Measurements from ENCODE around the gene SLC16A13.
"Not testable (repeated sequence)": the region's sequence is repeated elsewhere in the genome, so short reads cannot be mapped to it uniquely, and the experiment has no call there.

Gene SLC16A13

DNA sequence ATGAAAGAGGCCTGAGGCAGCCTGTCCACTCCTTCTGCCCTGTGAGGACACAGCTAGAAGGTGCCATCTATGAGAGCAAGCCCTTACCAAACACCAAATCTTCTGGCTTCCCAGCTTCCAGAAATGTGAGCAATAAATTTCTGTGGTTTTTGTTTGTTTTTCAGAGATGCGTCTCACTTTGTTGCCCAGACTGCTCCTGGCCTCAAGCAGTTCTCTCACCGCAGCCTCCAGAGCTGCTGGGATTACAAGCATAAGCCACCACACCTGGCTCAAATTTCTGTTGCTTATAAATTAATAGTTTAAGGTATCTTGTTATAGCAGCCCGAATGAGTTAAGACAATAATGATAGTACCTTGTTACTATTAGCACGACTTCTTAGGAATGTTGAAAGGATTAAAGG is 20.6 kb downstream of the SLC16A13 start:
- in situ Hi-C loops (cut with MboI; ENCODE audit: low sequenced_read_pairs) = no loop called here

DNA sequence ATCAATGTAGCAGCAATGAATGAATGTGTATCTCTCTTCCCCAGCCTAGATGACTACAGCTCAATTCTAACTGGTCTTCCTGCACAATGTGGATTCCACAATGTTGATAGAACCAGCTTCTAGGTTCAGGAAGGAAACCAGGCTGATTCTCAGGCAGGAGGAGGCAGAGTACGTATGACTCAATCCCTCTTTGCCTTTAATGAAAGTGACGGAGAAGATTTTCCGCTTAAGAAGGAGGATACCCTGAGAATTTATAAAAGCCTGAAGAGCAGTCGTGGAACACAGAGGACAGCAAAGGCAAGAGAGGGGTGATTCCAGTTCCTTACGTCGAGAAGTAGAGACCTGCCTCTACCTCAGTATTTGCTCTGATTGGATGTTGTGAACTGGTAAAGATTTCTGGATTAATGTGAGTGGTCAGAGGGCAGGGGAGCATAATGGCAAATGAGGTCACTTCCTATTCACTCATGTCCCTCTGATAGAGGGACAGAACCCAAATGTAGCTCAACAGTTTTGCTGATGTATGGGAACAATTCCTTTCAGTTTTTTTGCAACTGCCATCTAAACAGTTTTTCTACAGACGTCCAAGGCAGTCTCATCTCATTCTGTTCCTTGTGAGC is 23.1 kb downstream of the SLC16A13 start:
- in situ Hi-C loops (cut with MboI; ENCODE audit: low sequenced_read_pairs) = no loop called here

GRCh38 chr17:7060165-7060891 is 24.5 kb downstream of the SLC16A13 start:
- in situ Hi-C loops (cut with MboI; ENCODE audit: low sequenced_read_pairs) = no loop called here

- in situ Hi-C loops (cut with MboI; ENCODE audit: low sequenced_read_pairs) = no loop called here
Measured at GRCh38 chr17:7063518-7064094, 27.8 kb downstream of the SLC16A13 start.

DNA sequence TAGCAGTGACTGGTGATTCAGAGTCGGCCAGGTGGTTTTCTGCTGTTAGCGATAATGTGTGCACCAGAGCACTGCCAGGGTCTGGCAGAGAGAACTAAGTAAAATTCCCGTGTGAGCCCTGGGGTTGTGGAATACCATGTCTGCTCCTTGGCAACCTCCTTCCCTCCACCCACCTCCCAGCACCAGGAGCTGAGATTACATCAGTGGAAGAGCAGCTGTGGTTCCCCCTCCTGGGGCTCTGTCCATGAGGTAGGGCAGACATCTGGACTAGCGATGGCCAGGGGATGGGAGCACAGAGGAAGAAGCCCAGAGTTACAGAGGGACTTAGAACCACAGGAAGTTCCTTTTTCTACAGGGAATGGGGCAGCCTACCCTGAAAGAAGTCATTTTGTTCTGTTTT is 28.4 kb downstream of the SLC16A13 start:
- in situ Hi-C loops (cut with MboI; ENCODE audit: low sequenced_read_pairs) = no loop called here

- in situ Hi-C loops (cut with MboI; ENCODE audit: low sequenced_read_pairs) = no loop called here
Measured at GRCh38 chr17:7067198-7067597, 31.4 kb downstream of the SLC16A13 start.

- in situ Hi-C loops (cut with MboI; ENCODE audit: low sequenced_read_pairs) = no loop called here
Measured at GRCh38 chr17:7068268-7068667, 32.5 kb downstream of the SLC16A13 start.

DNA sequence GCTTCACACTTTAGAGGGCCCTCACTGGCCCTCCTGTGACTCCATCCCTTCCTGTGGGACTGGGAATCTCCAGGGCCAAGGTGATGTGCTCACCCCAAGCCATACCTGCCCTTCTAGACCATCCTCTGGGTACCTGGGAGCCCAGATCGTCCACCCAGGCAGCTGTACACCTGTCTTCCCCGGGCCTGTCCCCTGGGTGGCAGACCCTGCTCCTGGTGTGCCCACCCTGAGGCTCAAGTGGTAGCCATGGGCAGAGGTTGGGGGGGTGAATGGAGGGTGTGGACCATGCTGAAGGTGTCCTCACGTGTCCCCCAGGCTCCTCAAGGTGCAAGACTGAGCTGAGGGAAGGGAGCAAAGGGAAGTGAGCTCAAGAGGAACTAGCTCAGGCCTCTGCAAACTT is 34.9 kb downstream of the SLC16A13 start:
- in situ Hi-C loops (cut with MboI; ENCODE audit: low sequenced_read_pairs) = no loop called here

DNA sequence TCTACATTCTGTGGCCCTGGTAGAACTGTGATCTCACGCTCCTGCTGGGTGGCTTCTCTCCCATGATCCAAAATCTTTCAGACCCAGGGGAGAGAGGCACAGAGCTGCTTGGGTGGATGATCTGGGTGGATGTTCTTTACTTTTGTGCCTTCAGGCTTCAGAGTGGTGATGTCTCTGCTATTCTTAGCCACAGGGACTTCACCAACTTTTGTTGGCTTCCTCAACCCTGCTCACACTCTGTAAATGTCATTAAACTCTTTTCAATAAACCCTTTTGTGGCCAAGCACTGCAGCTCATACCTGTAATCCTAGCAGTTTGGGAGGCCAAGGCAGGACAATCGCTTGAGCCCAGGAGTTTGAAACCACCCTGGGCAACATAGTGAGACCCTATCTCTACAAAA is 36.6 kb downstream of the SLC16A13 start:
- in situ Hi-C loops (cut with MboI; ENCODE audit: low sequenced_read_pairs) = no loop called here

DNA sequence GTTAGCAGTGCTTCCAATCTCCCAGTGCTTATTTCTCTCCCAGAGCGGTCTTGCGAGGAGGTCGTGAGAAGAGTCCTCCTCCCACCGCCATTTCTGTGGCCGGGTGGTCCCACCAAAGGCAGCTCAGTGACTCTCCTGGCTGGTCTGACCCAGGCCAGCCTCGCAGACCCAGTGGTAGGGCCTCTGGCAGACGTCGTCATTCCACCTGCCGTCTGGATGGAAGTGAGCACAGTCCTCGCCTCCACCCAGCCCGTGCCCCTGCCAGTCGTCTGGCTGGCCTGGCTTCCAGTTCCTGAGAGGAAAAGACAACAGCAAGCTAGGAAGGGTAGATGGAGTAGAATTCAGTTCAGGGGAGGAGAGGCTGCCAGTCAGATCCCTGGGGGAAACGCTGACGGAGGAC is 39.1 kb downstream of the SLC16A13 start:
- in situ Hi-C loops (cut with MboI; ENCODE audit: low sequenced_read_pairs) = no loop called here

DNA sequence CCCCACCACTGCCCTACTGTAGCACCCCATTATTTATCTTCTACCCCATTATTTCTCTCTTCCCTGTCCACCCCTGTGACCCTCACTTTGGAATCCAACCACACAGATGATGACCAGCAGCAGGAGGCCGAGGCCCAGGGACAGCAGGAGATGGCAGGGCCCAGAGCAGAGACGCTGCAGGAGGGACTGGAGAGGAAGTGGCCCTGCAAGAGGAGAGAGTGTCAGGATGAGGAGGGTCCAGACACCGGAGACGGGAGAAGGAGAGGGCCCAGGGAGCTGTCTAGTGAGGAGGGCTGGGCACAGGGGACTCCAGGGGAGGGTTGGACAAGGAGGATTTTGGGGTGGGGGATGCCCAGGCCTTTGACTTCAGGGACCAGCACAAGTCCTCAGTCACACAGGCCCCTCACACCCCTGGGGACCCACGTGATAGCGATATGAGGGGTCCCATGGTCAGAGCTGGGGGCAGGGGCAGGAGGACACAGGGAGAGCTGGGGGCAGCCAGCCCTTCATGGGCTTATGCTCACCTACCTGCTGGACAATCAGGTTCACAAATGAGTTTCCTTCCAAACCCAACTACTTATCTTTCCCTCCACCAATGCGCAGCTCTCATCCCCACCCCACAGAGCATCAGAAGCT is 42.2 kb downstream of the SLC16A13 start:
- in situ Hi-C loops (cut with MboI; ENCODE audit: low sequenced_read_pairs) = no loop called here

- in situ Hi-C loops (cut with MboI; ENCODE audit: low sequenced_read_pairs) = no loop called here
Measured at GRCh38 chr17:7078711-7079110, 42.9 kb downstream of the SLC16A13 start.

DNA sequence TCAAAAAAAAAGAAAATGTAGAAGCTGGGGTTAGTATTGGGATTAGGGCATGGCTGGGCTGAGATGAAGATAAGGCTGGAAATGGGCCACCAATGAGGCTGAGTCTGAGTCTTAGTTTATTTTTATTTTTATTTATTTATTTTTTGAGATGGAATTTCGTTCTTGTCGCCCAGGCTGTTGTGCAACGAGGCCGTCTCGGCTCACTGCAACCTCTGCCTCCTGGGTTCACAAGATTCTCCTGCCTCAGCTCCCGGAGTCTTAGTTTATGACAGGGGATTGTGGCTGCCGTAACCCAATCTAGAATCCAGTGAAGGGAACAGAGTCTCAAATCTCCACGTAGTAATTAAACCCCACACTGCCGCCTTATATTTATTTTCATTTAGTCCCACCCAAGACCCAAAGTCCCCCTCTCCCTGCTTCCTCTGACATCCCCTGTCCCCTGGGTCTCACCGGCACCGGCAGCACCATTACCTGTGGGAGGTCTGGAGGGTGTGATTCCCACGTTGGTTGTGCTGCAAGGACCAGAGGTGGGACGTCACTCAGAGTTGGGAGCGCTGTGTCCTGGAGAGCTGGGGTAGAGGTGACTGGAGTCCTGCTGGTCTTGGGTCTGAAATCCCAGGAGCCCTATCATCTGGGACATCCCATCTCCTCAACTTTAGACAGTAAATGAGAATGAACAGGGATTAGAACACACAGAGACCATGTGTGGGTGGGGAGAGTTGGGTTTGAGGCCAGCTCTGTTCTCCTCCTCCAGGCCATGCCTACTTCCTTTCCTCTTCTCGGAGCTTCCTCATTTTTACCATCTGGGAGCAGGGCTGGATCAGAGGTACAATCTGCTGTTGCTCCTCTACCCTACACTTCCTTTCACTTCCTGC is 44.0 kb downstream of the SLC16A13 start, which contains the start of gene CLEC10A:
Gene CLEC10A (minus strand): TSS at position 671 of the 875 bp plus-strand sequence. CDS start 1,439 bp downstream, outside the sequence.
- in situ Hi-C loops (cut with MboI; ENCODE audit: low sequenced_read_pairs) = no loop called here

GRCh38 chr17:7080456-7081041 is 44.7 kb downstream of the SLC16A13 start:
- in situ Hi-C loops (cut with MboI; ENCODE audit: low sequenced_read_pairs) = no loop called here

GRCh38 chr17:7081341-7082062 is 45.7 kb downstream of the SLC16A13 start:
- in situ Hi-C loops (cut with MboI; ENCODE audit: low sequenced_read_pairs) = no loop called here

DNA sequence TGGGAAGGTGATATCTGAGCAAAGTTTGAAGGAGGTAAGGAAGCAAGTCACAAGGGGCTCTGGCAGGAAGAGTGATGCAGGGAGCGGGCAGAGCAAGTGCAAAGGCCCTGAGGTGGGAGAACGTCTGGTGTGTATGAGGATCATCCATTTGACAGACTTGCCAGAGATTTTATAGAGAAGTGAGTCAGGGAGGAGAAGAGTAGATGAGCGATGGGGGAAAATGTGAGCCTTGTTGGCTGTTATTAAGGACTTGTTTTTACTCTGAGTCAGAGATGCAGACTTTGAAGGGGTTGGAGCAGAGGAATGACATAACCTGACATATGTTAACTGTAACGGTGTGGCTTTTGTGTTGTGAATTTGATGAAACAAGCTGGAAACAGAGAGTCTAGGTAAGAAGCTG is 47.8 kb downstream of the SLC16A13 start:
- in situ Hi-C loops (cut with MboI; ENCODE audit: low sequenced_read_pairs) = no loop called here

- in situ Hi-C loops (cut with MboI; ENCODE audit: low sequenced_read_pairs) = no loop called here
Measured at GRCh38 chr17:7084088-7084487, 48.3 kb downstream of the SLC16A13 start.

- in situ Hi-C loops (cut with MboI; ENCODE audit: low sequenced_read_pairs) = not testable (repeated sequence)
Measured at GRCh38 chr17:7088442-7088841, 52.6 kb downstream of the SLC16A13 start.

DNA sequence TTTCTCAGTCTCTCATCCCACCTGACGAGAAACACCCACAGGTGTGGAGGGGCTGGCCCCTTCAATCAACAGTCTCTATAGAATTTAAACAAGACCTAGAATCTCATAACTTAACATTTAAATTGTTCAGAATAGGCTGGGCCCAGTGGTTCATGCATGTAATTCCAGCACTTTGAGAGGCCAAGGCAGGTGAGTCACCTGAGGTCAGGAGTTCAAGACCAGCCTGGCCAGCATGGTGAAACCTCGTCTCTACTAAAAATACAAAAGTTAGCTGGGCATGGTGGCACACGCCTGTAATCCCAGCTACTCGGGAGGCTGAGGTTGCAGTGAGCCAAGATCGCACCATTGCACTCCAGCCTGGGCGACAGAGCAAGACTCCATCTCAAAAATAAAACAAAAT is 53.8 kb downstream of the SLC16A13 start:
- in situ Hi-C loops (cut with MboI; ENCODE audit: low sequenced_read_pairs) = not testable (repeated sequence)
